ENCODE measurements around the gene TNIP1.

- TF ChIP-seq CTCF (IDR thresholded peaks at IDR 0.05) = no peak
- TF ChIP-seq POLR2AphosphoS5 (IDR thresholded peaks at IDR 0.05) = no peak
Observed at GRCh38 chr5:151053796-151054462, 26.9 kb downstream of the TNIP1 start.

Data from sigmoid colon (tissue), 4 donors.